ENCODE data around the gene SYS1.

Gene SYS1

DNA sequence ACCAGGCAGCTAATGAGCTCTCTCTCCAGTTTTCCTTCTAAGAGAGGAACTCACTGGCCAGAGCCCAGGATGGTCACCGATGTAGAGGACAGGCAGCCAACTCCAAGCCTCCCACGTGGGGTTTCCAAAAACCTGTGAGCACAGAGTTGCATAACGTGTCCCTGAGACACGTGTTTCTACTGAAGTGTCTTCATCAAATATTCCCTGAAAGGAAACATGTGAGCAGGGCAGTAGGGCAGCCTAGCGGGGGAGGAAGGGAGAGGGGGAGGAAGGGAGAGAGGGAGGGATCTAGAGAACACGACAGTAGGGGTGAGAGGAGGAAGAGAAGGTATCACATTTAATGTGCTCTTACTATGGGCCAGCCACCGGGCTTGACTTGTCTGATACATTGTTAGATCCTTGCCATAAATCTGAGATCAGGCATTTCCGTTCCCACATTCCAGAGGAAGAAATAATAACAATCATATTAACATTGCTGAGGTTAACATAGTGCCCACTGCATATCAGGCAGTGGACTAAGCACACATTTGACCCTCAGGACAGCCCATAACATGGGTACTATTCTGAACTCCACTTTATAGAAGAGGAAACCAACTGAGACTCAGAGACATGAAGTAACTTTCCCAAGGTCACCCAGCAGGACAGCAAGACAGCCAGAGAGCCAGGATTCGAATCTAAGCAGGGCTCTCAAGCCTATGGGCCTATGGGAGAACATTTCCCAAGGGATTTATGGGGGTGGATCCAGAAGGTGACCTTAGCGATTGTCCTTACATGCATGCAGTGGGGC is 4.5 kb upstream of the SYS1 start:
- DNase-seq: no peak

GRCh38 chr20:45359069-45359405 is 3.9 kb upstream of the SYS1 start:
- DNase-seq: no peak

DNA sequence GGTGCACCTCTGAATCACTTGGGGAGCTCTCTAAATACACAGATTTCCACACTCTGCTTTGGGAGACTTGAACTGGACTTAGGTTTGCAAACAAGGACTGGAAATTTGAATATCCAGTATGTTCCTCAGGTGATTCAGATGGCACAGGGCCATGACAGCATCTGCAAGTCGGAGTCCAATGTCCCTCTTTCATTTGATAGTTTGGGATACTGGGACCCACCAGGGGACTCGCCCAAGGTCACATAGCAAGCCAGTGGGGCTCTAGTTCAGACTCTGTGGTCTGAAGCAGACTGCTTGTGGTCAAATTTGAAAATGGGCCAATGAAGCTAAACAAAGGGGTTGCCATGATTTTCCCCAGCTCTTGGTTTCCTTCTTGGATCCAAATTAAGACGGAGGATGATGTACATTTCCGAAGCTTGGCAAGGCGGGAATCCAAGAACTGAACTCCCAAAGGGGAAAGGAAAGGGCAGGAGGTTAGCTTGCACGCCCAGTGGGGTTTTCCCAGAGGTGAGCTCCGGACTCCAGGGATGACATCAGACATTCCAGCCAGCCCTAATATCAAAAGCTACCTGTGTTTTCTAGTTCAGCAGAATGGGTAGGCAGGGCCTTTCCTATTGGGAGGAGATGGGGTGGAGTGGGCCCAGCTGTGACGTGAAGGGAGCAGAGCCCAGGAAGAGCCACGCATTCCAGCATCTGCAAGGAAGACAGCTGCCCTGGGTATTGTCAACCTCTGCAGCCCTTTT is 3.4 kb upstream of the SYS1 start:
- no peak for DNase-seq

GRCh38 chr20:45361793-45362192 is 1.2 kb upstream of the SYS1 start:
- no peak for DNase-seq

DNA sequence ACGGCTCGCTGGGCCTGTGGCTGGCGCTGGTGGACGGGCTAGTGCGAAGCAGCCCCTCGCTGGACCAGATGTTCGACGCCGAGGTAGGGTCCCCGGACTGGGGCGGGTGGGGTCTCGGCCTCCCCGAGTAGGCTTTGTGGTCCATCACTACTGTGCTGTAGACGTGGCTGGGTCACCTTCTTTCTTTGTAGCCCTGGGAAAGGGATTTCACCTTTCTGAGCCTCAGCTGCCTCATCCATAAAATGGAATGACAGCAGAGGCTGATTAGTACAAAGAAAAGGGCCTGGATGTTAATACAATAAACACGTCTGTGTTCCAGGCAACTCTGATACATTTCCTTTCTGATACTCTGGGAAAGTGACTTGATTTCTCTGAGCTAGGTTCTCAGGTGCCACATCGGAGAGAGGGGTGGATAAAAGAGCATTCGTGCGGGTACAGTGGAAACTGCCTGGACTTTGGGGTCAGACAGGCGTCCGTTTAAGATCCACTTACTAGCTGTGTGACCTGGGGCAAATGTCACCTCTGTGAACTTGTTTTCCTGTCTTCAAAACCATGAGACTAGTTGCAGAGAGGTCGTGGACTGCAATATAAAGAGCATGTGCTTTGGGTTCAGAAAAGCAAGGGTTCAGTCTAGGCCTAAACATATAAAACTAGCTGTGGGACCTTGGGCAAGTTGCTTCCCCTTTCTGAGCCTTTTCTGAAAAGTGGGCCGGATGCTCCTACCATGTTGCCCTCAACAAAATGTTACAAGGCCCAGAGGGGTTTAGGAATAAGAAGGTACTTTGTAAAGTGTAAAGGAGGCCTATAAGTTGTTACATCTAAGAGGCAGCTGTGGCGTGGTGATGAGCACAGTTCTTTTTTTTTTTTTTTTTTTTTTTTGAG is 896 bp downstream of the SYS1 start:
- no peak for DNase-seq

- DNase-seq: no peak
Measured at GRCh38 chr20:45365444-45365970, 2.6 kb downstream of the SYS1 start.

DNA sequence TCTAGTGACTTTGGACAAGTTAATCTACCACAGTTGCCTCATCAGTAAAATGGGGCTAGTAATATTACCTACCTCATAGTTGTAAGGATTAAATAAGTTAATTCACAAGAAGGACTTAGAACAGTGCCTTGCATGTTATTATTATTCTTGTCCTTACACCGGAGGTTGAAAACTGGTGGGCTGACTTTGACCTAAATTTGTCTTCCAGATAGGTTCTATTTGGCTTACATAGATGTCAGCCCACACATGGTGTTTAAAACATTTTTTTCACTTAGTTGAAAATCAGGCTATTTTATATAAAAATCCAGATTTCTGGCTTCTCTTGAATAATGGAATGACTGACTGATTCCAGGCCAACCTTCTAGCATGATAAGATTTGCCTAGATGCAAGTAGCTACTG is 3.2 kb downstream of the SYS1 start:
- no peak for DNase-seq

DNA sequence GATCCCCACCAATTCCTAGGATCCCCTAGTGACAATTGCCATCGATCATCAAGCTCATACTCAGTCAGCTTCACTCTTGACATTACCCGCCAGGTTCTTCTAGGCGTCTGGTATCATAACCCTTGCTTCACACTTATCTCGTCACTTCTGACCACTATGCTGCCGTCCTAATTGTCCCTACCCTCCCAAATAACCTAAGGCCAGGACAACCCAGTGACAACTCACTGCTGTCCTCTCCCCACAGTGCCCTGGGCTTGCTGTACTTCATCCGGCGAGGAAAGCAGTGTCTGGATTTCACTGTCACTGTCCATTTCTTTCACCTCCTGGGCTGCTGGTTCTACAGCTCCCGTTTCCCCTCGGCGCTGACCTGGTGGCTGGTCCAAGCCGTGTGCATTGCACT is 3.7 kb downstream of the SYS1 start:
- no peak for DNase-seq

- no peak for DNase-seq
Measured at GRCh38 chr20:45367126-45367525, 4.2 kb downstream of the SYS1 start.

- DNase-seq: no peak
Measured at GRCh38 chr20:45368221-45368980, 5.4 kb downstream of the SYS1 start.

DNA sequence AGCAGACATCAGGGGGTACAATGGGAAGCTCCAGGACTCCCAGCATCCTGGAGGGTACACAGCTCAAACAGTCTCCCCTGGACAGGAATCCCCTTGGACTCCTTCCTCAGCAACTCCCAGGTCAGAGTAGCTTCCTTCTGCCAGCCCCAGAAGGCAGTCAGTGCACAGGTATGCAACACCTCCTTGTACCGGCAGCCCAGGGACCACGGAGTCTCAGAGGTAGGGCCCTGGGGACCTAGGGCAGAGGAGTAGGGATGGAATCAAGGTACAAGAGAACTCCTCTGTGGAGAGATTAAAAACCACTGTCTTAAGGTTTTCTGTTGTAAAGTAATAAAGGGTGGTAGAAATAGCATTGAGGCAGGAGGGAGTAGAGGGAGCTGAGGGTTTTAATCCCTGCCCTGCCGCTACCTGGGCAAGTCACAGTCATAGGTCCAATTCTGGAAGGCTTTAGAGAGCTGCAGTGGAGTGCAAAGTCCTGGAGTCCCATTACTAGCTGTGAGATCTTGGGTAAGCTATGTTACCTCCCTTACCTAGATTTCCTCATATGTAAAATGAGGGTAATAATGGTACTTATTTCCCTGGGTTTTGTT is 7.7 kb downstream of the SYS1 start:
- no peak for DNase-seq

DNA sequence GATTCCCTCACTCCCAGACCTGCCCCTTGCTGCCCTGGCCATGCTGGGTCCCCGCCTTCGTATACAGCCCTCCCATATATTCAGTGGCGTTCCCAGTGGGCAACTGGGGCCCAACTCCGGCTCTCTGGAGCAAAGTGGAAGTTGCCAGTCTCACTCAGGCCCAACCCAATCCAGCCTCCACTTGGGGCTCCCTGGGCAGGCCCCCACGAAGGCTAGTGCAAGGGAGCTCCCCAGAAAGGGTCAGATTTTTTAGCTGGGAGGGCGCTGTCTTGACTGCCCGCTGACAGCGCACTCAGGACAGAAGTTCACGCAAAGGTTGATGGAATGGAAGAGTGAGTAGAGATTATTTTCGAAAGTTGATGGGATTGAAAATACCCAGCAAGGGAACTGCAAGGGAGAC is 9.3 kb downstream of the SYS1 start:
- no peak for DNase-seq

- DNase-seq: no peak
Measured at GRCh38 chr20:45372646-45373352, 9.8 kb downstream of the SYS1 start.

DNA sequence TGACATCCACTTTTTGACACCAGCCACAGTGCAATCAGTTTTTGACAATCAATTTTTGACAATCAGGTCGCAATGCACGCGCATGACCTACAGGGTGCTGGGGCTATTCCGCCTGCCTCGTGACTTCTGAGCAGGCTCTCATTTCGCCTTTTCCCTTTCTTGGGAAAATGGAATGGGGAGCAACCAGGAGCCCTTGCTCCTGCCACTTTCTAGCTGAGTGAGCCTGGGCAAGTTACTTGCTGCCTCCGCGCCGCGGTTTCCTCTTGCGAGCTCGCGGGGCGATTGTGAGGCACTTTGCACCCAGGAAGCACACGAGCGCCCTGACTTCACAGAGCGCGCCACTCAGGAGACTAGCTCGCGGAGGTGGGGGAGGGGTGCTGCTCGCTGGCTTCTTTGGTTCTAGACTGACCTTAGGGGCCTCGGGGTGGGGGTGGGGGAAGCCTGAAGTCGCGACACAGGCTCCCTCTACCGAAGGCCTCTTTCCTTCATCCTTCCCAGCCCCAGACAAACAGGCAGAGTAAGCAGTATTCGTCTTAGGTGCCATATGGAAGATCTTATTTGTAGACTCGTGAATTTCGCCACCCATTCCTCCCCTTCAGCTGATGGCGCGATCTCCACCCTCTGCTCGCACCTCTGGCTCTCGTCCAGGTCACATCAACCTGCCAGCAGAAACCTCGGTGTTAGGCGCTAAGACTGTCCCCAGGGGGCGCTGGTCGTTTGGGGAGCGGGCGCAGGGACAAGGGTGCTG is 10.6 kb downstream of the SYS1 start:
- peak; percentile 48 for DNase-seq

GRCh38 chr20:45374101-45374467 is 11.1 kb downstream of the SYS1 start:
- DNase-seq: no peak

- DNase-seq: no peak
Measured at GRCh38 chr20:45374966-45375365, 12.0 kb downstream of the SYS1 start.

DNA sequence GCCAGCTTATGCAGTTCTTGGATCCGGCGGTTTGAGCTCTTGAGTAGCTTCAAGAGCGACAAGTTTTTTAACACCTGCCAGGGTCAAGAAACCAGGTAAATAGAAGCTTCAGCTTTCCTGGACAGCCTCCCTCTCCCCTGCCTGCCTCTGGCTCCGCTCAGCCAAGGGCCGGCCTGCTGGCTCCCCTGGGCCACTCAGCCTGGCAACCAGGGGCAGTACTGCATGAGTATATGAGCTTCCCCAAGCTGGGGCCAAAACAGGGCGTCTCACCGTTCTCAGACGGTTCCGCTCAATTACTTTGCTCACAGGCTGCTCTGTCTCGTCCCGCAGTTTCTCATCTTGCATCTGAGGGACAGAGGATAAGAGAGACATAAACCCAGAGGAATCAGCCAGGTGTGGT is 14.3 kb downstream of the SYS1 start:
- DNase-seq: no peak

DNA sequence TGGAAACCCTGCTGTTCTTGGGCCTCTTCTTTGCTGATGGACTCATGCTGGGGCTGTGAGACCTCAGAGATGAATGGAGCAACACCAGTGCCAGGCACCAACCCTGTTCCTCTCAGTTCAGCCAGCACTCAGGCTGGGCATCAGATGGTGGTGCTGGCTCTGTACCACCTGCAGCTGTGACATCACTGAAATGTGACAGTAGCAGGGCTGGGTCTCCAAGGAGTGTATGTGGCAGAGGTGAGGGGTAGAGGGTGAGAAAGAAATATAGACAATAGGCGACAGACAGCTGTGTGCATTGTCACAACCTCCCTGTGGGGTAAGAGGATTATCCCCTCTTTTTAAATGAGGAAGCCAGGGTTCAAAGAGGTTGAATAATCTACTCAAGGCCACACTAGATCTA is 15.2 kb downstream of the SYS1 start, which contains the start of gene TP53TG5:
TP53TG5 (minus strand) TSS at position 135 of the 400 bp plus-strand sequence; CDS start at position 46, 89 bp downstream.
- DNase-seq: no peak

GRCh38 chr20:45387274-45387673 is 24.3 kb downstream of the SYS1 start:
- DNase-seq: no peak

DNA sequence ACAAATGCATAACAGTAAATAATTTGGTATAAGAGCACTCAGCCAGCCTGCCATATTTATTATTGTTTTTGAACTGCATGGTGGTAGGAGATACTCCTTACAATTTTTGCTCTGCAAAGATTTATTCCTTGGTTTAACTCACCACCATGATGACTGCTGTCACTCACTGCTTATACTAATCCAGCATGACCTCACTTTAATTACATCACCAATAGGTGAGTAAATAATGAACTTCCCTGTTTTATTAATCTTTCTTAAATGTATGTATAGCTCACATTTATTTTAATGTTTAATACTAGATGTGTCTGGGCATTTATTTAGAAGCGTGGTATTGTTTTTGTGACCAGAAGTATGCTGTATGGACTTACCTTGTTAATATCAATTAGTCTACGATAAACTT is 28.0 kb downstream of the SYS1 start:
- no peak for DNase-seq

- DNase-seq: no peak
Measured at GRCh38 chr20:45391559-45391958, 28.6 kb downstream of the SYS1 start.
